ENCODE measurements around the gene DMD. TPM values are rescaled to one million over a fixed set of nuclear protein-coding genes. Genes with fewer than 3 reads are reported as not detected.

DMD gene
- total and polyA plus RNA-seq, 2 of the 13 experiments (the other 11 are each of a cell fraction or from before 2014, with no cell fraction given), result 17.6 to 25.9 TPM

GRCh38 chrX:32126997-32127396, 1084.4 kb downstream of the DMD start:
- CTCF ChIA-PET (ENCODE audit: low intra/inter-chr PET ratio, low total read pairs), result no interaction called here
- ATAC-seq (no peak), DNase-seq (ENCODE audit: low spot score) (no peak), FAIRE-seq (no peak)
- H4K20me1 ChIP-seq (ENCODE audit: insufficient read depth, low read length), result no peaks in the 10 kb centered on the region
- in situ Hi-C loops (cut with HindIII; ENCODE audit: extremely low pct_ligation_motif_present, low pct_unique_long_range_greater_than_20kb), result no loop called here
- no peaks in the 10 kb centered on the region for H3K9me3 ChIP-seq (ENCODE audit: low read length)
- BruUV-seq (replicated peaks), result no TSS peak
- no peaks in the 10 kb centered on the region for H3K79me2 ChIP-seq (ENCODE audit: insufficient read depth, low read length)
- 0% methylated on average over 1 of the region's 1 CpG for WGBS (ENCODE audit: low lambda C conversion rate)
- no peak overlapping the region for H3K9ac ChIP-seq (ENCODE audit: insufficient read depth, low read depth, low read length)
- no peaks in the 10 kb centered on the region for H3K4me1 ChIP-seq (ENCODE audit: insufficient read depth, low read length)
- no peak overlapping the region for H3K4me2 ChIP-seq (ENCODE audit: low read depth, low read length)
- no peak overlapping the region for H2AFZ ChIP-seq (ENCODE audit: low read length)
- H3K27me3 ChIP-seq (ENCODE audit: control insufficient read depth in 1 of 2, insufficient read depth in 2 of 2, low read length in 2 of 2), result no peaks in the 10 kb centered on the region
- no peak overlapping the region for H3K27ac ChIP-seq (ENCODE audit: extremely low read length, insufficient read depth, low read length)
- intact Hi-C loops (cut with micrococcal nuclease; ENCODE audit: unreplicated experiment), result no loop called here
- no peaks in the 10 kb centered on the region for H3K36me3 ChIP-seq (replicated peaks in 1 of 2; ENCODE audit: control insufficient read depth in 1 of 2, insufficient read depth in 2 of 2, low read length in 2 of 2)
- TF ChIP-seq ATF7 (IDR thresholded peaks at IDR 0.05), result peak; percentile 47; the same call in 1 of the 2 replicates
- no peak for TF ChIP-seq ATF7 (CRISPR knock-in tag; IDR thresholded peaks at IDR 0.05)
- TF ChIP-seq ZBTB34 (CRISPR knock-in tag; IDR thresholded peaks at IDR 0.05), result no peak
- TF ChIP-seq ZHX2 (IDR thresholded peaks at IDR 0.05; ENCODE audit: low read depth), result no peak
- no peak for TF ChIP-seq ZHX2 (CRISPR knock-in tag; IDR thresholded peaks at IDR 0.05; ENCODE audit: borderline replicate concordance)
- TF ChIP-seq NR2C2 (CRISPR knock-in tag; IDR thresholded peaks at IDR 0.05; ENCODE audit: borderline replicate concordance), result no peak
- no peak for TF ChIP-seq ZNF704 (CRISPR knock-in tag; IDR thresholded peaks at IDR 0.05; ENCODE audit: borderline replicate concordance)
- TF ChIP-seq ZSCAN30 (CRISPR knock-in tag; IDR thresholded peaks at IDR 0.05), result no peak
- TF ChIP-seq ELF3 (CRISPR knock-in tag; IDR thresholded peaks at IDR 0.05), result no peak
- no peak overlapping the region for H3K4me3 ChIP-seq (replicated peaks in 1 of 3; ENCODE audit: insufficient read depth in 1 of 3, low read depth in 2 of 3, low read length in 3 of 3)
- POLR2A ChIA-PET, result no interaction called here

All from HepG2 (cell line).